ENCODE measurements around the gene NFIA.

NFIA gene

DNA sequence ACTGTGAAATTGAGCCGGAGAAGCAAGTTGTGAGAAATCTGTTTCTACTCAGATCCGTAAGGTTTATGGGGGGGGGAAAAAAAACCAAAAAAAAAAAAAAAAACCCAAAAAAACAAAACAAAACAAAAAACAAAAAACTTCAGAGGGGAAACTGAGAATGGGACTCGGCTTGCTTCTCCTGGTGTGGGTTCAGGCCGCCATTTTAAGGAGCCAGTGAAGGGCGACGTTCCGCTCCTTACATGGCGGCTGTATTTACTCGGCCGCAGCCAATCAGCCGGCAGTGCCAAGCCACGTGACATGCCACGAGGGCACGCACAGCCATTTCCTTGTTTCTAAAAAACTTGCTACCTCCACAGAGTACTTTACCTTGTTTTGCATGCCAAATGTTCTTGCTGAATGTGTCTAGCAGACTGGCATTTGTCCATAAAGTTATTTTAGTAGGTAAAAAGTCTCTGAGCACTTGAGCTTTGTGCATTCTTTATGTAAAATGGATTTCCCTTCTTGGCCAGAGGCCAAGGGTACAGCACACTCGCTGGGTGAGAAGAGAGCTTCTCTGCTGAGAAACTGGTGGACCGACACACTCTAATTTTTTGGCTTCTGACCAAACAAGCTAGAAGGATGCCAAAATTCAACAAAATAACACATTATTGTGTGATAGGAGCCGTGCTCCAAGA, 101.8 kb downstream of the NFIA start:
- DNase-seq (ENCODE audit: insufficient read length) (no peak), FAIRE-seq (no peak)
- TF ChIP-seq POLR2A (IDR thresholded peaks at IDR 0.05; ENCODE audit: low read depth, low read length), result no peak
- TF ChIP-seq POLR2AphosphoS5 (IDR thresholded peaks at IDR 0.05; ENCODE audit: low read depth, low read length), result no peak
- no peak for TF ChIP-seq TAF1 (IDR thresholded peaks at IDR 0.05; ENCODE audit: borderline replicate concordance, low read depth, low read length)

DNA sequence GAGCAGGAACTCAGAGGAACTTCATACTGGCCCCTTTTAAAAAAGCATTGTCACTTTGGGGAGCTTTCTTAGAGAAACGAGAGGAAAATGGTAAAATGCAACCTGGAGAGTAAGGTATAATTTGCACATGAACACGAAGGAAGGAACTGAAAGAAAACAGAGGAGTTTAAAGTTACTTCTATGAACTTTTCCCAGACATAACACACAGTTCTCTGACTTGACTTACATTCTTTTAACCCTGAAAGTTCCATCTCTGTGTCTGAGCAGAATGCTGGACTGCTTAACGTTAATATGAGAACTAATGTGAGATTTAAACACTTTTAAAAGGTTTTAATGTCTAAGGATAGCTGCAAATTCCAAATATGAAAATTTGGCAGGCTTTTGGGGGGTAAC, 102.3 kb downstream of the NFIA start:
- TF ChIP-seq POLR2A (IDR thresholded peaks at IDR 0.05; ENCODE audit: low read depth, low read length), result no peak
- TF ChIP-seq TAF1 (IDR thresholded peaks at IDR 0.05; ENCODE audit: borderline replicate concordance, low read depth, low read length), result no peak
- no peak for TF ChIP-seq POLR2AphosphoS5 (IDR thresholded peaks at IDR 0.05; ENCODE audit: low read depth, low read length)
- FAIRE-seq (no peak), DNase-seq (ENCODE audit: insufficient read length) (no peak)

GRCh38 chr1:61186753-61187152, 104.4 kb downstream of the NFIA start:
- TF ChIP-seq TAF1 (IDR thresholded peaks at IDR 0.05; ENCODE audit: borderline replicate concordance, low read depth, low read length) (no peak), POLR2A (IDR thresholded peaks at IDR 0.05; ENCODE audit: low read depth, low read length) (no peak), POLR2AphosphoS5 (IDR thresholded peaks at IDR 0.05; ENCODE audit: low read depth, low read length) (no peak)
- no peak for DNase-seq (ENCODE audit: insufficient read length)
- no peak for FAIRE-seq

DNA sequence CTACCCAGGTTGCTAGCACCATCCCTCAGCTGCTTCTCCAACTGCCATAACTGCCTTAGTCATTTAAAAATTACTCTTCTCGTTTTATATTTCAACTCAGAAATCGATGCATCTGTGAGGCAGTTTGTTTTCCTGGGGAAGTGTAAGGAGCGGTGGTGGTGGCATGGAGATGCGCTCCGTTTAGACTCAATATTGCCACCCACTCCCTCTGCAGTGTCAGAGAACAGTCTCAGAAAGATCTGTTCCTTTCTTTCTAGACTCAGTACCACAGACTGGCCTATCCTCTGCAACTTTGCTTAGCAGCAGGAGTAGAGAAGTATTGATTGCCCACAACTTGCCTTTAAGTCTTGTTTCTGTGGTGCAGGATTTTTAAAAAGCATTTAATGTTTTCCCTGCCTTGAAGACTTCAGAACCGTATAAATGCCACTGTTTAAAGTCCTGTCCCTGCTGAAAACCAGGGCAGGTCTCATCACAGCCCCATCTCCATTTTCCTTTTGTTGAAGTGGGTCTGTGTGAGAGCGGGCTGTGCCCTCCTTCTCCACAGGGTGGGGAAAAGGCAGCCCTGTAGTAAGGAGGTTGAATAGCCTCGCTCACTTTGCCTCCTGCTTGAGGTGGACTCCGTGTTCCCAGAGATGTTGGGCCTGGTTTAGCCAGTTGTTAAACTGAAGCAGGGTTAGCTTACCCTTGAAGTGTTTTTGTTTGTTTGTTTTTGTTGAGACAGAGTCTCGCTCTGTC, 105.2 kb downstream of the NFIA start:
- TF ChIP-seq POLR2AphosphoS5 (IDR thresholded peaks at IDR 0.05; ENCODE audit: low read depth, low read length) (no peak), TAF1 (IDR thresholded peaks at IDR 0.05; ENCODE audit: borderline replicate concordance, low read depth, low read length) (no peak), POLR2A (IDR thresholded peaks at IDR 0.05; ENCODE audit: low read depth, low read length) (no peak)
- FAIRE-seq (no peak), DNase-seq (ENCODE audit: insufficient read length) (no peak)

- no peak for TF ChIP-seq TAF1 (IDR thresholded peaks at IDR 0.05; ENCODE audit: borderline replicate concordance, low read depth, low read length)
- TF ChIP-seq POLR2AphosphoS5 (IDR thresholded peaks at IDR 0.05; ENCODE audit: low read depth, low read length), result no peak
- TF ChIP-seq POLR2A (IDR thresholded peaks at IDR 0.05; ENCODE audit: low read depth, low read length), result no peak
- no peak for DNase-seq (ENCODE audit: insufficient read length)
- FAIRE-seq, result no peak
These were observed 107.8 kb downstream of the NFIA start for GRCh38 chr1:61190153-61190552.

- DNase-seq (ENCODE audit: insufficient read length) (no peak), FAIRE-seq (no peak)
- TF ChIP-seq TAF1 (IDR thresholded peaks at IDR 0.05; ENCODE audit: borderline replicate concordance, low read depth, low read length) (no peak), POLR2A (IDR thresholded peaks at IDR 0.05; ENCODE audit: low read depth, low read length) (no peak), POLR2AphosphoS5 (IDR thresholded peaks at IDR 0.05; ENCODE audit: low read depth, low read length) (no peak)
These were observed 108.5 kb downstream of the NFIA start for GRCh38 chr1:61190618-61191432.

- no peak for DNase-seq (ENCODE audit: insufficient read length)
- TF ChIP-seq POLR2AphosphoS5 (IDR thresholded peaks at IDR 0.05; ENCODE audit: low read depth, low read length) (no peak), TAF1 (IDR thresholded peaks at IDR 0.05; ENCODE audit: borderline replicate concordance, low read depth, low read length) (no peak), POLR2A (IDR thresholded peaks at IDR 0.05; ENCODE audit: low read depth, low read length) (no peak)
- no peak for FAIRE-seq
These were observed 109.0 kb downstream of the NFIA start for GRCh38 chr1:61191433-61191720.

DNA sequence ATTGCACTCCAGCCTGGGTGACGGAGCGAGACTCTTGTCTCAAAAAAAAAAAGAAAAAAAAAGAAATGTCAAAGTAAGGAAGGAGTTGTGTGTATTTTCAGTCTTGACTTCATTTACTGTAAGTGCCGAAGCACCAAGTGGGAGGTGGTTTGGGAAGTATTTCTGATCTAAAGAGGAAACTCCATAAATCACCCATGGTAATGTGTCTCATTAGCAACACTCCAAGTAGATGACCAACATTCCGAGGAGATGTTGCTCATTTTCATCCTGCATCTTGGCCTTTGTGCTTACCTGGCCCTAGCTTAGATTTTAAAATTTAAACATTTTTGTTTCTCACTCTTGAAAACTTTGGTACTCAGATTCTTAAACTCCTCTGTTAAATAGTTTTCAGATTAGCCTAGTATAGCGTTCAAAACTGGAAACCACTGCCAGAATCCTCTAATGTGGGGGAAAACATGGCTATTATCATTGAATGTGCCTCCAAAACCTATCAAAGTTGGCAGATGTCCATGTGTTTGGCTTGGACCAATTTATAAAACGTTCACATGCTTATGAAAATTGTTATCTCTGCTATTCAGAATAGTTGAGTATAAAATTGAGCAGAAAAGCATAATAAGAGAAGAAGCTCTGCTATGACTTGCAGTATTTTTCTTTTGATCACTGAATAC, 110.4 kb downstream of the NFIA start:
- no peak for TF ChIP-seq POLR2AphosphoS5 (IDR thresholded peaks at IDR 0.05; ENCODE audit: low read depth, low read length)
- TF ChIP-seq POLR2A (IDR thresholded peaks at IDR 0.05; ENCODE audit: low read depth, low read length), result no peak
- TF ChIP-seq TAF1 (IDR thresholded peaks at IDR 0.05; ENCODE audit: borderline replicate concordance, low read depth, low read length), result no peak
- FAIRE-seq (no peak), DNase-seq (ENCODE audit: insufficient read length) (no peak)

GRCh38 chr1:61193808-61194207, 111.4 kb downstream of the NFIA start:
- TF ChIP-seq POLR2AphosphoS5 (IDR thresholded peaks at IDR 0.05; ENCODE audit: low read depth, low read length), result no peak
- TF ChIP-seq TAF1 (IDR thresholded peaks at IDR 0.05; ENCODE audit: borderline replicate concordance, low read depth, low read length), result no peak
- TF ChIP-seq POLR2A (IDR thresholded peaks at IDR 0.05; ENCODE audit: low read depth, low read length), result no peak
- DNase-seq (ENCODE audit: insufficient read length) (no peak), FAIRE-seq (no peak)

DNA sequence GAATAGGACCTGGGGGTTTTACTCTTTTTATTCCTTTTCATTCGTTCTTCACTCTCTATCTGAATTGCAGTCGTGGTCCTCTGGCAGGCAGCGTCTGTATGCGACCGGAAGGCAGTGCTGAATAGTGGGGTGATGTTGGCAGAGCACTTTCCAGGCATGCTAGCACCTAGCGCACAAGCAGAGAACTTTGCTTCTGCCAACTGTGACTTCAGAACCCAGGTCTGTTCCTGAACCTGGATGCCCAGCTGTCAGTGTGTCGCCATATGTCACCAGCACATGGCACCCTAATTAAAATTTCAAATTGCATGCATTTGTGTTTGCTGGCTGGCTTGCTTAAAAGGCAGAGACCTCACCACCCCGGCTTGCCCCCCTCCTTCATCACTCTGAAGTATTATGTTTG, 116.2 kb downstream of the NFIA start:
- FAIRE-seq, result no peak
- DNase-seq (ENCODE audit: insufficient read length), result no peak
- TF ChIP-seq POLR2AphosphoS5 (IDR thresholded peaks at IDR 0.05; ENCODE audit: low read depth, low read length), result no peak
- no peak for TF ChIP-seq POLR2A (IDR thresholded peaks at IDR 0.05; ENCODE audit: low read depth, low read length)
- TF ChIP-seq TAF1 (IDR thresholded peaks at IDR 0.05; ENCODE audit: borderline replicate concordance, low read depth, low read length), result no peak

DNA sequence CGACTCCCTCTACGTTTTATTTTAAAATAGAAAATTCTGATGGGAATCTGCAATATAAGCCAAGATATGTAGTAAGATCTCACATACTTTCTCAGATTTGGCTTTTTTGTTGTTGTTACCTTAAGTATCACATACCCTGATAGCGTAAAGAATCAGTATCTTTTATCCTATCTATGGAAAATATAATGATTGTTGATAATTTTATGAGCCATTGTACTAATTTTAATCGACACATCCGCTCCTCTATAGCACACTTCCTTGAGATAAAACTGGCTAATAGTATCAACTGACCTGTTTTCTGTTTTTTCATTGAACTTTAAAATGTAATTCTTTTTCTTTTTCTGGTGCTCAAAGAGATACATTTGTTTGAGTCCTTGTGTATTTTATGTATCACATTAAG, 118.7 kb downstream of the NFIA start:
- no peak for DNase-seq (ENCODE audit: insufficient read length)
- TF ChIP-seq TAF1 (IDR thresholded peaks at IDR 0.05; ENCODE audit: borderline replicate concordance, low read depth, low read length), result no peak
- no peak for TF ChIP-seq POLR2A (IDR thresholded peaks at IDR 0.05; ENCODE audit: low read depth, low read length)
- no peak for TF ChIP-seq POLR2AphosphoS5 (IDR thresholded peaks at IDR 0.05; ENCODE audit: low read depth, low read length)
- FAIRE-seq, result no peak

Measured in GM12892 (cell line).